HFF-Myc (cell line): Measurements from ENCODE around the gene TRPV3.
"Not testable (repeated sequence)": the region's sequence is repeated elsewhere in the genome, so short reads cannot be mapped to it uniquely, and the experiment has no call there.

Experiments
- DNase-seq: peaks from one replicate; pipeline ENCODE4 v3.0.0-alpha.2; 2011; ENCODE audit warnings: low read depth; ENCODE audit errors: extremely low read depth
- H3K4me3 ChIP-seq: replicated peaks from 2 replicates; pipeline ENCODE4 v1.5.1; 2011; ENCODE audit warnings: low read depth, mild to moderate bottlenecking, control low read depth, low read length
- CTCF ChIP-seq: IDR thresholded peaks from 2 replicates; pipeline ENCODE4 v1.5.1; 2012; ENCODE audit warnings: mild to moderate bottlenecking, low read depth, low read length, control low read depth; ENCODE audit errors: missing control alignments

Gene TRPV3

GRCh38 chr17:3469529-3469928, 88.1 kb downstream of the TRPV3 start:
- no peak overlapping the region for H3K4me3 ChIP-seq
- no peak for TF ChIP-seq CTCF

GRCh38 chr17:3466355-3466754, 91.3 kb downstream of the TRPV3 start:
- DNase-seq, H3K4me3 ChIP-seq: not testable (repeated sequence)

More at GRCh38 chr17:3469529-3469928, 88.1 kb downstream of the TRPV3 start:
- no peak for DNase-seq
